Measurements from ENCODE around the gene XNDC1N. TPM values are rescaled to one million over a fixed set of nuclear protein-coding genes. Genes with fewer than 3 reads are reported as not detected.
A peak's percentile ranks its signal among the peaks of the same experiment; 100 is the strongest.

The XNDC1N gene, protein sequence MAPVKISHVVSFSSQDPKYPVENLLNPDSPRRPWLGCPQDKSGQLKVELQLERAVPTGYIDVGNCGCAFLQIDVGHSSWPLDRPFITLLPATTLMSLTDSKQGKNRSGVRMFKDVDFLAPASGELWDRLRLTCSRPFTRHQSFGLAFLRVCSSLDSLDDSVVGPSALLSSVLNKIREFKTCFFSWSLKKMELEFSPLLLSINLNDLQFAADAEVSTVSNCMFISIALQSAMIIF
- total RNA-seq (2014; rRNA removed; shearing (Covaris generic)) (0.38 and 4.6 TPM in 2 replicates), polyA plus RNA-seq (2016; fragmentation: Nextera tagmentation; extraction: Ambion mirVana) (3.3 and 3.9 TPM in 2 replicates)

DNA sequence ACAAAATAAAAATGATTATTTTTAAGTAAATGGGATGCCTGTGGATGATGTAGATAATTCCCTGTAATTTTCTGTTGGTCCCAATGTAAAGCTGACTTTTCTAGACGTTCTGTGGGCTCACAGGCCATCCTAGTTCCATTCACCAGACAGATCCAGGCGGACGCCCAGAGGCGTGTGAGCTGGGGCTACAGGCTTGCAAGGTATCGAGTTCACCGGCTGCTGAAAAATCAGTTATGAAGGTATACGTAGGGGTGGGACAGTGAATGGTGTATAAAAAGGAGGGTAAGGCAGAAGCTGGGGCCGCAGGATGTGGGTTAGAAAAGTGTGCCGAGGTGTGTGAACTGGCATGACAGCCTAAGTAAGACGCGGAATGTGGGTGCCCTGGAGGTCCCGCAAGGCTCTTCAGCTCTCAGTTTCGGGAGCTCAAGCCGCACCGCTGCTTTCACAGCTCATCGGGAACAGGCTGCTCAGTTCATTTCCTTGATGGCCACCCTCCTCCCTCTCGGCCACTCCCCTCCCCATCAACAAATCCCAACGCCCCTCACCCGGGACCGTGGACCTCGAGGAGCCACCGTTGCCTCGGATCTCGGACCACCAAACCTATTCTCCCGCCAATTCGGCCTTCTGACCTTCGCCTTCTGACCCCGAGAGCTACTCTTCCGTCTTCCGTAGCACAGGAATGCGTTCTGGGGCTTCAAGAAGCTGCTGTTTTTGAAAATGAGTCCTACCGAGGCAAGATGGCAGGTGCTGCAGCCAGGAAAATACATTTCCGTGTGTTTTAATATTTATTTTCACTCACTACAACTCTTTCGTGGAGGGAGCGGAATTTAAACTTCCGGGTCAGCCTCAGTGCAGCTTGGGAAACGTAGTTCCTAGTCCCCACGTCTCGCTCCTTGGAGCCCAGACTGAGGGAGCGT, at the start of gene XNDC1N:
XNDC1N (minus strand) TSS at position 775 of the 917 bp plus-strand sequence. CDS start 5,241 bp downstream, outside the sequence.
- H3K27ac ChIP-seq = peak within 1 kb of the TSS; percentile 75
- no peaks in the 10 kb centered on the region for H3K9me2 ChIP-seq (ENCODE audit: insufficient read depth)
- H2AFZ ChIP-seq = peak within 1 kb of the TSS; percentile 99
- peaks cover 62% of the 10 kb centered on the region for H3K79me2 ChIP-seq (ENCODE audit: insufficient read depth)
- H4K20me1 ChIP-seq (ENCODE audit: insufficient read depth) = peaks cover 12% of the 10 kb centered on the region; the same call in 1 of the 2 replicates
- no peaks in the 10 kb centered on the region for H3K36me3 ChIP-seq (ENCODE audit: low read depth)
- H3K4me1 ChIP-seq (ENCODE audit: insufficient read depth) = peaks cover 20% of the 10 kb centered on the region; the same call in 1 of the 2 replicates
- no peaks in the 10 kb centered on the region for H3F3A ChIP-seq (ENCODE audit: insufficient read depth)
- peak within 1 kb of the TSS; percentile 86 for H3K9ac ChIP-seq
- no peaks in the 10 kb centered on the region for H3K27me3 ChIP-seq (replicated peaks; ENCODE audit: insufficient read depth)
- in situ Hi-C loops (cut with MboI) = no loop called here
- no peak for TF ChIP-seq EZH2phosphoT487 (IDR thresholded peaks at IDR 0.05; ENCODE audit: insufficient read depth, low read depth)
- no peak for TF ChIP-seq EZH2 (IDR thresholded peaks at IDR 0.05; ENCODE audit: insufficient read depth, poor library complexity, severe bottlenecking)
- no peaks in the 10 kb centered on the region for H3K9me3 ChIP-seq (ENCODE audit: low read depth)
- 1 to 2% methylated on average over 40 of the region's 40 CpGs for WGBS, 2 experiments (ENCODE audit: low coverage in 1 of 2, low lambda C conversion rate in 2 of 2, missing lambda C conversion rate in 2 of 2)
- DNase-seq = peak; percentile 95
- H3K4me2 ChIP-seq (ENCODE audit: unreplicated experiment) = peak within 1 kb of the TSS; percentile 100
- peak within 1 kb of the TSS; percentile 97 for H3K4me3 ChIP-seq

DNA sequence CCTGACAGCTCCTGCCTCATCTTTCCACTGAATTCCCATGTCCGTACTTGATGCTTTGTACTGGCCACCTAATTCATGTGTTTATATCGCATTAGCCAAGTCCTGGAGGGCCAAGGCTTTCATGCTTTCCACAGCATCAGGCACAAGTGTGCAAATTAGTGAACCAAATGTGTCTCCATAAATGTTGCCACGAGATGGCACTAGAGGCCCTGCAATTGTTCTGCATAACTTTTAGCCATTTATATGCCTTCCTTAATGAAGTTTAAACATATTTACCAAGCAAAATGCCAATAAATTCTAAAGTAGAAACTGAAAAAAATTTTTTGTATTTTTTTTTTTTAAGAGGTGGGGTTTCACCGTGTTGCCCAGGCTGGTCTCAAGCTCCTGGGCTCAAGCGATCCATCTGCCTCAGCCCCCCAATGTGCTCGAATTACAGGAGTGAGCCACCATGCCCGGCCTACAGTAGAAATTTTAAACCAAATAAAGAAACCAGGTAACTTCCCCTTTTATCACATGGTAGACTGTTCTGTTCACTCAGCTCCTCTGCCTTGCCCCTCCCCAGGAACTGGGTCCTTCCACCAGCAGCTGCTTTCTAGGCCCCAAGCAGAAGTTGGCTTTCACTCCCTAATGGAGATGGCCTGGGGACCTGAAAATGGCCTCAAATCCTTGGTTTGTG, 49.5 kb upstream of the XNDC1N start:
- Histone ChIP-seq H3K4me1 (ENCODE audit: insufficient read depth) (0 out of 2 replicates have a peak, but pooled peaks cover 9% of the 10 kb centered on the region), H3K4me2 (ENCODE audit: unreplicated experiment) (no peak overlapping the region), H3K36me3 (ENCODE audit: low read depth) (peaks cover 6% of the 10 kb centered on the region; the same call in 1 of the 2 replicates), H3K79me2 (ENCODE audit: insufficient read depth) (peaks cover 13% of the 10 kb centered on the region; the same call in 1 of the 2 replicates), H3K27me3 (replicated peaks; ENCODE audit: insufficient read depth) (no peaks in the 10 kb centered on the region), H3F3A (ENCODE audit: insufficient read depth) (peaks cover 13% of the 10 kb centered on the region; the same call in 1 of the 2 replicates), H3K4me3 (no peak overlapping the region), H4K20me1 (ENCODE audit: insufficient read depth) (no peaks in the 10 kb centered on the region), H2AFZ (no peak overlapping the region), H3K9me2 (ENCODE audit: insufficient read depth) (no peaks in the 10 kb centered on the region), H3K9ac (no peak overlapping the region), H3K9me3 (ENCODE audit: low read depth) (no peaks in the 10 kb centered on the region), H3K27ac (no peak overlapping the region)
- DNase-seq = peak; percentile 69
- 41 to 46% methylated on average over 7 of the region's 7 CpGs for WGBS, 2 experiments (ENCODE audit: low coverage in 1 of 2, low lambda C conversion rate in 2 of 2, missing lambda C conversion rate in 2 of 2)
- in situ Hi-C loops (cut with MboI) = no loop called here
- TF ChIP-seq EZH2phosphoT487 (IDR thresholded peaks at IDR 0.05; ENCODE audit: insufficient read depth, low read depth) (no peak), EZH2 (IDR thresholded peaks at IDR 0.05; ENCODE audit: insufficient read depth, poor library complexity, severe bottlenecking) (no peak)

DNA sequence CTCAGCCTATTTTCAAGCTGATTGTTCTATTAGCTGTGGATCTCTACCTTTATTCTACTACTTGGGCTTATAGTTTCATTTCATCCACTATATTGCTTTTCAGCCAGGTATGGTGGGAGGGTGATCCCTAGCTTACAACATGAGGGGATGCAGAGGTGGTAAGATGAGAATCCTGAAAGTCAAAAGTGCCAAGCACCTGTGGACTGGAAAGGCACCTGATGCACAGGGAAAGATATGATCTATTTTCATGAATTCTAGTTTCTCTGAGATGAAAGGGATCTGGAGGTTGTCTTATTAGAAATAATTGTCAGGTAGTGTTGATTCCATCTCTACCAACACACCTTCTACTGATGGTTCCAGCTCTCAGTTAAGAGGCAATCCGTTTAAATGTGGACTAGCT, 48.7 kb upstream of the XNDC1N start:
- Histone ChIP-seq H3K9me2 (ENCODE audit: insufficient read depth) (no peaks in the 10 kb centered on the region), H3K4me2 (ENCODE audit: unreplicated experiment) (no peak overlapping the region), H3K9ac (no peak overlapping the region), H3F3A (ENCODE audit: insufficient read depth) (peaks cover 13% of the 10 kb centered on the region; the same call in 1 of the 2 replicates), H3K4me1 (ENCODE audit: insufficient read depth) (0 out of 2 replicates have a peak, but pooled peaks cover 9% of the 10 kb centered on the region), H3K4me3 (no peak overlapping the region), H4K20me1 (ENCODE audit: insufficient read depth) (no peaks in the 10 kb centered on the region), H3K79me2 (ENCODE audit: insufficient read depth) (peaks cover 13% of the 10 kb centered on the region; the same call in 1 of the 2 replicates), H3K9me3 (ENCODE audit: low read depth) (no peaks in the 10 kb centered on the region), H3K27me3 (replicated peaks; ENCODE audit: insufficient read depth) (no peaks in the 10 kb centered on the region), H3K36me3 (ENCODE audit: low read depth) (peaks cover 6% of the 10 kb centered on the region; the same call in 1 of the 2 replicates), H3K27ac (no peak overlapping the region), H2AFZ (no peak overlapping the region)
- in situ Hi-C loops (cut with MboI) = no loop called here
- 32 to 33% methylated on average over 1 of the region's 1 CpG for WGBS, 2 experiments (ENCODE audit: low coverage in 1 of 2, low lambda C conversion rate in 2 of 2, missing lambda C conversion rate in 2 of 2)
- TF ChIP-seq EZH2phosphoT487 (IDR thresholded peaks at IDR 0.05; ENCODE audit: insufficient read depth, low read depth) (no peak), EZH2 (IDR thresholded peaks at IDR 0.05; ENCODE audit: insufficient read depth, poor library complexity, severe bottlenecking) (no peak)
- DNase-seq = no peak

All from GM23248 (cell line).